Astrocyte (in vitro differentiated cells and primary cell): Measurements from ENCODE around the gene DLGAP4. TPM values are rescaled to one million over a fixed set of nuclear protein-coding genes. Genes with fewer than 3 reads are reported as not detected.

Source experiments
- DNase-seq: peaks from one replicate; pipeline ENCODE4 v3.0.0-alpha.2; 2010; ENCODE audit warnings: low read depth
- FAIRE-seq: peaks from 2 replicates; lab custom pipeline; 2011; peaks lifted over from hg19 to GRCh38; lab: Jason Lieb, UNC
- H2AFZ ChIP-seq: 2 replicates; pipeline ENCODE4 v1.6.0; 2012; ENCODE audit warnings: low read depth, low read length, inconsistent platforms
- H3K27ac ChIP-seq: 2 replicates; pipeline ENCODE4 v1.5.1; 2011; ENCODE audit warnings: low read depth, low read length, inconsistent platforms
- H3K27me3 ChIP-seq: 2 replicates; pipeline ENCODE4 v1.6.0; 2011; ENCODE audit warnings: low read length, inconsistent platforms; ENCODE audit not compliant: insufficient read depth
- H3K36me3 ChIP-seq: 2 replicates; pipeline ENCODE4 v1.5.1; 2011; ENCODE audit warnings: low read length, inconsistent platforms; ENCODE audit not compliant: insufficient read depth
- H3K4me1 ChIP-seq: 2 replicates; pipeline ENCODE4 v1.5.1; 2011; ENCODE audit warnings: low read length, inconsistent platforms; ENCODE audit not compliant: insufficient read depth
- H3K4me2 ChIP-seq: 2 replicates; pipeline ENCODE4 v1.6.0; 2012; ENCODE audit warnings: low read length, inconsistent platforms
- H3K4me3 ChIP-seq: 2 replicates; pipeline ENCODE4 v1.5.1; 2011; ENCODE audit warnings: low read depth, mild to moderate bottlenecking, low read length, inconsistent platforms; ENCODE audit not compliant: insufficient read depth
- H3K79me2 ChIP-seq: 2 replicates; pipeline ENCODE4 v1.6.0; 2012; ENCODE audit warnings: mild to moderate bottlenecking, low read length, inconsistent platforms; ENCODE audit not compliant: insufficient read depth
- H3K9ac ChIP-seq: 2 replicates; pipeline ENCODE4 v1.6.0; 2012; ENCODE audit warnings: mild to moderate bottlenecking, low read length, inconsistent platforms
- H3K9me3 ChIP-seq: 2 replicates; pipeline ENCODE4 v1.5.1; 2012; ENCODE audit warnings: low read depth, mild to moderate bottlenecking, low read length, inconsistent platforms; ENCODE audit not compliant: insufficient read depth
- H4K20me1 ChIP-seq: 2 replicates; pipeline ENCODE4 v1.6.0; 2012; ENCODE audit warnings: low read length, inconsistent platforms; ENCODE audit not compliant: insufficient read depth
- H3K27ac Mint-ChIP-seq: one replicate; pipeline ENCODE4 v1.8.0; 2021; ENCODE audit warnings: mild to moderate bottlenecking, mixed read lengths; ENCODE audit not compliant: unreplicated experiment
- H3K27me3 Mint-ChIP-seq: one replicate; pipeline ENCODE4 v1.8.0; 2021; ENCODE audit warnings: low read depth, mixed read lengths; ENCODE audit not compliant: unreplicated experiment
- H3K36me3 Mint-ChIP-seq: one replicate; pipeline ENCODE4 v1.8.0; 2021; ENCODE audit warnings: low read depth, mixed read lengths; ENCODE audit not compliant: unreplicated experiment
- H3K4me1 Mint-ChIP-seq: one replicate; pipeline ENCODE4 v1.8.0; 2021; ENCODE audit warnings: low read depth, mixed read lengths; ENCODE audit not compliant: unreplicated experiment
- H3K4me3 Mint-ChIP-seq: one replicate; pipeline ENCODE4 v1.8.0; 2021; ENCODE audit warnings: mild to moderate bottlenecking, moderate library complexity, mixed read lengths; ENCODE audit not compliant: unreplicated experiment
- H3K9me3 Mint-ChIP-seq: one replicate; pipeline ENCODE4 v1.8.0; 2021; ENCODE audit warnings: mild to moderate bottlenecking, mixed read lengths; ENCODE audit not compliant: unreplicated experiment
- CTCF ChIP-seq: IDR thresholded peaks from 2 replicates; pipeline ENCODE4 v1.5.1; 2011; ENCODE audit warnings: low read depth, mild to moderate bottlenecking, inconsistent platforms, low read length, moderate library complexity; ENCODE audit not compliant: insufficient read depth
- EZH2 ChIP-seq: IDR thresholded peaks from 2 replicates; pipeline ENCODE4 v1.6.1; 2012; ENCODE audit warnings: mild to moderate bottlenecking, low read length, inconsistent platforms; ENCODE audit not compliant: insufficient read depth
- total RNA-seq: library from RNA; stranded (reverse); gene quantifications from 2 replicates; pipeline ENCODE4 v1.2.1, GENCODE V29; 2021

The DLGAP4 gene
- total RNA-seq, 1 donor from 2014 or later = 135 TPM

- H2AFZ ChIP-seq = no peak overlapping the region
- Mint-ChIP-seq H3K9me3 (no peaks in the 10 kb centered on the region), H3K4me1 (peaks cover 13% of the 10 kb centered on the region), H3K27me3 (peaks cover 24% of the 10 kb centered on the region), H3K36me3 (no peaks in the 10 kb centered on the region), H3K27ac (peak overlapping the region; percentile 67), H3K4me3 (no peak overlapping the region)
- H3K36me3 ChIP-seq = no peaks in the 10 kb centered on the region
- no peak overlapping the region for H3K4me3 ChIP-seq
- FAIRE-seq (no peak), DNase-seq (no peak)
- no peaks in the 10 kb centered on the region for H3K9me3 ChIP-seq
- no peaks in the 10 kb centered on the region for H3K79me2 ChIP-seq
- H4K20me1 ChIP-seq = no peaks in the 10 kb centered on the region
- no peak overlapping the region for H3K9ac ChIP-seq
- H3K4me1 ChIP-seq = no peaks in the 10 kb centered on the region
- no peak overlapping the region for H3K27ac ChIP-seq
- TF ChIP-seq CTCF (no peak), EZH2 (no peak)
- H3K27me3 ChIP-seq = peaks cover 5% of the 10 kb centered on the region
- H3K4me2 ChIP-seq = no peak overlapping the region
Measured at GRCh38 chr20:36391456-36391855, 85.3 kb downstream of the DLGAP4 start.

DNA sequence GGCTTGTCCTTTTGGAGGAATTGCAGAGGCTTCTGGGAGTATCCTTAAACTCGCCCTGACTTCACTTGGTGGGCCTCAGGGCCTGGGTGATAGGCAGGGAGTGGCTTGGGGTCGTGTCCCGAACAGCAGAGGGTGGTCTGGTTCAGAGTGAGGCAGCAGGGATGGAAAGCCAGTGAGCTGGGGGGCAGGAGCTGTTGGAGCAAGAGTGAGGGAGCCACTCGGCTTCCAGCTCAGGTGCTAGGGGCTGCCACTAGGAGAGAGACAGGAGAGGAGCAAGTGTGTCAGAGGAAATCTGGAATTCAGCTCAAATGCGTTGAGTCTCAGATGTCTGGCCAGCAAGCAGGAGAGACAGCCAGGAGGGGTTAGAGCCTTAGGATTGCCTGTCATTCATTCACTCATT lies 85.8 kb downstream of the DLGAP4 start:
- H3K9me3 ChIP-seq = no peaks in the 10 kb centered on the region
- no peaks in the 10 kb centered on the region for H3K4me1 ChIP-seq
- H2AFZ ChIP-seq = no peak overlapping the region
- H3K4me2 ChIP-seq = no peak overlapping the region
- no peak overlapping the region for H3K27ac ChIP-seq
- peaks cover 21% of the 10 kb centered on the region for H3K27me3 Mint-ChIP-seq
- H3K4me3 Mint-ChIP-seq = no peak overlapping the region
- no peak for FAIRE-seq
- H3K4me3 ChIP-seq = no peak overlapping the region
- H3K4me1 Mint-ChIP-seq = peaks cover 13% of the 10 kb centered on the region
- H3K27ac Mint-ChIP-seq = no peak overlapping the region
- no peaks in the 10 kb centered on the region for H3K79me2 ChIP-seq
- no peak overlapping the region for H3K9ac ChIP-seq
- peaks cover 3% of the 10 kb centered on the region for H3K27me3 ChIP-seq
- H4K20me1 ChIP-seq = no peaks in the 10 kb centered on the region
- H3K36me3 ChIP-seq = no peaks in the 10 kb centered on the region
- no peaks in the 10 kb centered on the region for H3K36me3 Mint-ChIP-seq
- DNase-seq = no peak
- no peaks in the 10 kb centered on the region for H3K9me3 Mint-ChIP-seq
- TF ChIP-seq EZH2 (no peak), CTCF (no peak)

DNA sequence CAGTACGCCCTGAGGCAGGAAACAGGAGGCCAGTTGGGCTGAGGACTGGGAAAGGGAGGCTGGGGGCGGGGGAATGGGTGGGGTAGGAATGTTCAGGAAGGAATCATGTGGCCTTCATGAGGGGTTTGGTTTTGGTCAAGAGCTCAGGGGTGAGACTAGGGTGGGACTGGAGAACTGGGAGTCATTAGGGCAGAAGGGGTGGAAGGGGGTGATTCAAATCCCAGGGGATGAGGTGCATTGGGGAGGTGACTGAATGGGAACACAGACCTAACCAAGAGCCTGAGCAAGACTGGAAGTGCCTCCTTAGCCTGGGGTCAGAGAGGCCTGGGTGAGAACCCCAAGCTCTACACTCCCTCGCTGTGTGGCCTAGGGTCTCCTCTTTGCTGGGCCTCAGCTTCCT lies 86.8 kb downstream of the DLGAP4 start:
- Histone ChIP-seq H3K4me2 (no peak overlapping the region), H3K27me3 (peaks cover 2% of the 10 kb centered on the region), H3K27ac (no peak overlapping the region), H3K79me2 (no peaks in the 10 kb centered on the region), H3K4me3 (no peak overlapping the region), H3K4me1 (no peaks in the 10 kb centered on the region), H3K9ac (no peak overlapping the region), H3K36me3 (no peaks in the 10 kb centered on the region), H2AFZ (no peak overlapping the region), H3K9me3 (no peaks in the 10 kb centered on the region), H4K20me1 (no peaks in the 10 kb centered on the region)
- no peak for DNase-seq
- no peak overlapping the region for H3K4me3 Mint-ChIP-seq
- no peaks in the 10 kb centered on the region for H3K36me3 Mint-ChIP-seq
- H3K27ac Mint-ChIP-seq = no peak overlapping the region
- no peak for TF ChIP-seq EZH2
- no peak for TF ChIP-seq CTCF
- peaks cover 16% of the 10 kb centered on the region for H3K27me3 Mint-ChIP-seq
- no peak for FAIRE-seq
- H3K9me3 Mint-ChIP-seq = no peaks in the 10 kb centered on the region
- peaks cover 13% of the 10 kb centered on the region for H3K4me1 Mint-ChIP-seq
